LHCN-M2 (cell line): ENCODE data around the gene RAE1. TPM values are rescaled to one million over a fixed set of nuclear protein-coding genes. Genes with fewer than 3 reads are reported as not detected.

ENCODE experiments used
- DNase-seq: peaks from one replicate; pipeline ENCODE4 v3.0.0-alpha.2; 2012; ENCODE audit warnings: low read depth
- total RNA-seq: library from RNA; depleted of rRNA; stranded (reverse); fragments of >200 nt; gene quantifications from 2 replicates; pipeline ENCODE4 v1.2.3, GENCODE V29; 2014

Gene RAE1
- total RNA-seq, 1 experiment from 2014 or later = 41.2 TPM

GRCh38 chr20:57372157-57372556 is 21.1 kb downstream of the RAE1 start:
- DNase-seq = no peak

DNA sequence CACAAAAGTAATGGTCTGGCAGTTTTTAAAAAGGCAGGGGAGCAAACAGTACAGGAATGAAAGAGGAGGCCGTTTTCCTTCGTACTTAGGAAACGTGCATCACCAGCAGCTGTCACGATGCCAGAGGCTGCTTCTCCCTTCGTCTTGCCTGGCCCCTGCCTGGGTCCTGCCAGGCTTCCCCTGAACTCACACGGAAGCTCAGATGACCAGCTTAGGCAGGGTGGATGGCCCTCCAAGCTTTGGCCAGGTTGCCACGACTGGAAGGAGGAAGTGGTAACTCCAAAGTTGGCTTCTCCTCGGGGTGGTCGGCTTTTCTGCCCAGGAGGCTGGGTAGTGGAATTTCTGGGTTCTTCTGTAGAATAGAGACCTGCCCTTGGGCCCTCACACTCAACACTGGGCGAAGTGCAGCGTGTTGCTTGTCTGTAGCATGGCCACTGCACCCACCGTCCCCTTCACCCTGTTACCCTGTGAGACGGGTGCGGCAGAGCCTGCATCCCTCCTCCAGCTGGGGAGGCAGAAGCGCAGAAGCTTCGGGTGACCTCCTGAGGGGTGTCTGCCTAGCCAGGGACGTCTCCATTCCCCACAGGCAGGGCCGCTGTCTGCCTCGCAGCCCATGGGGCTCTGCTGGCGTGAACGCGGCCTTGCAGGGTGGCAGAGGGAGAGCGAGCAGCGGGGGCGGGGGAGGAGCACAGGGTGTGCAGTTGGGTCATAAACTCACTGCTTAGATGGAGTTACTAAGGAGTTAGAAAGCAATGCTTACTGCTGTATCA is 21.7 kb downstream of the RAE1 start:
- no peak for DNase-seq

- DNase-seq = no peak
Observed at GRCh38 chr20:57374343-57374930, 23.4 kb downstream of the RAE1 start.

DNA sequence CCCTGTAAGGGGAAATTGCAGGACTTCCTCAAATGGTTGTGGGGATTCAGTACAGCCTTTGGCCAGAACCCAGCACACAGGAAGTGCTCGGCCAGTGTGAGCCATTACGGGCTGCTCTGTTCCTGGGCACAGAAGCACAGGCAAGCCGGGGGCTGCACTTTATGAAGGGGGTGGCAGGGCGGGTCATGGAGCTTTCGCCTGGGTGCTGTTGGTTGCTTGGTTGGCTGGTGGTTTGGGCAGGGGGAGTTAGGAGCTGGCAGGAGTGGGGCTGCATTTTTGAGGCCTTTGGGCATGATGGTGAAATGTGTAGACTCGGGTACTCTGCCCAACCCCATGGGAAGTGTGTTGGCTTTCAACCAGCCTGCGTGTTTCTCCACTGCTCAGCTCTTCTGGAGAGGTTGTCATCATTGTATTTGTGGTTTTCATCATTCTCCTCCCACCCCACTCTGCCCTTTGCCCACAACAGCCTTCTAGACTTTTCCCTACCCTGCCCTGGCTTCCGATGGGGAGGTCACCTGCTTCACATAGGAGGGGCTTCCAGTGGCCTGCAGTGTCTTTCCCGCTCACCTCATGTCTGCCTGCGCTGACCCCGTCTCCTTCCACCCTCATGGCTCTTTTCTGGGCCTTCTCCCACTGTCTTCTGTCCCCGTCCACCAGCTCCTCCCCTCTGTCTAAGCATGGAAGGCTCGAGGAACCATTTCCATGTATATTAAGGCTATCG is 24.0 kb downstream of the RAE1 start:
- DNase-seq = no peak

DNA sequence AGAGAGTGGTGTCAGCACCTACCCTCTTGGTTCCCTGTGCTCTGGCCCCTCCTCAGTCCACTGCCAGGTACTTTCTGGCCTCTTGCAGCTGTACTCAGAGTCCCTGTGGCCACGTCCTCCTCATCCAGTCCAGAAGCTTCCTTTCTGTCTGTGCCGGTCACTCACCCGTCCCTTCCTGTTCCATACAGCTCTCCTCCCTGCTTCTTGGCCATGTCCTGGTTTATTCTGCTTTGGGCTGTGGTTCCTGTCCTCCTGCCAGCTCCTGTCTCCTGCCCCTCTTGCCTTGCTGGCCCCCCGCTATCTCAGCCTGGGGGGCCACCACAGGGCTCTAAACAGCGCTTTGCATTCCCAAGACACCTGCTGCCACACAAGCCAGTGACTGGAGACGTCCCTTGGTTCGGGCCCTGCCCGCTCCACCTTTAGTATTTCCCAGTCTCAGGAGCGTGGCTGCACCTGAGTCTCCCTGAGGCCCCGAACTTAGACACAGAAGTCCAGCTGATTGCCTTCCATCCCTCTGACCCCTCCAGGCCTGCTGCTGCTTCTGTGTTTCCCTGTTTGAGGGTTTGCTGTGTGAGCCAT is 24.7 kb downstream of the RAE1 start:
- DNase-seq = no peak

DNA sequence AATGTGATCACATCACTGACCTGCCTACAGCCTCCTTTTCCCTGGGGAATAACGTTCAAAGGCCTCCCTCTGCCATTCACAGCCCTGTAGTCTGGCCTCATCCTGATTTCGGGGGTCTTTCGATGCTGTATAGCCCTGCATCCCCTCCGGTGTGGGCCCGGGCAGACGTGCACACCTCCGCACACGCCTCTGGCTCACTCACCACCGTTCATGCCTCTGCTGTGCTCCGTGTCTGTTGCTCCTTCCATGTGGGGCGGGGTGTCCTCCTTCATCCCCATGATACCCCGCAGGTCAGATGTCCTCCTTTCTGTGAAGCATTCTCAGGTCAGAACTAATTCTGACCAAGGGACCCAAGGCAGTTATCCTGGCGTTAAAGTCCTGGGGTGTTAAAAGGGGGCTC is 26.3 kb downstream of the RAE1 start:
- DNase-seq = no peak

DNA sequence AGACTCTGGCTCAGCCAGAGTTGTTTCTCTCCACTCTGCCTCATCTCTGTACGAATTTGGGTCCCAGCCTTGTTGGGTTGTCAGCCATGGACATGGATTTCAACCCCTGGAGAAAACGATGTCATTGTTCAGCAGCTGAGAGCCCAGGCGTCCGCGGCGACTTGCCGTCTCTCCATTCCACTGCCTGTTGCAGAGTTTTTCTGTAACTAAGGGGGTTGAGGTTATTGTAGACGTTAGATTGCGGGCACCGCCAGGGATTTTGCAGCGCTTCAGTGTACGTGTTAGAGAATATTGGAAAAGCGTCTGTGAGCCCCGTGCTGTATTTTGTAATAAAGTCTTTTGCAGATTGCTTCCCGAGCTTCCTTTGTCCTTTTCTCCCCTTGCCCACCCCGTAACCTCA is 27.1 kb downstream of the RAE1 start:
- no peak for DNase-seq

GRCh38 chr20:57378646-57379262 is 27.7 kb downstream of the RAE1 start:
- DNase-seq = no peak

- DNase-seq = no peak
Observed at GRCh38 chr20:57379263-57379647, 28.2 kb downstream of the RAE1 start.

DNA sequence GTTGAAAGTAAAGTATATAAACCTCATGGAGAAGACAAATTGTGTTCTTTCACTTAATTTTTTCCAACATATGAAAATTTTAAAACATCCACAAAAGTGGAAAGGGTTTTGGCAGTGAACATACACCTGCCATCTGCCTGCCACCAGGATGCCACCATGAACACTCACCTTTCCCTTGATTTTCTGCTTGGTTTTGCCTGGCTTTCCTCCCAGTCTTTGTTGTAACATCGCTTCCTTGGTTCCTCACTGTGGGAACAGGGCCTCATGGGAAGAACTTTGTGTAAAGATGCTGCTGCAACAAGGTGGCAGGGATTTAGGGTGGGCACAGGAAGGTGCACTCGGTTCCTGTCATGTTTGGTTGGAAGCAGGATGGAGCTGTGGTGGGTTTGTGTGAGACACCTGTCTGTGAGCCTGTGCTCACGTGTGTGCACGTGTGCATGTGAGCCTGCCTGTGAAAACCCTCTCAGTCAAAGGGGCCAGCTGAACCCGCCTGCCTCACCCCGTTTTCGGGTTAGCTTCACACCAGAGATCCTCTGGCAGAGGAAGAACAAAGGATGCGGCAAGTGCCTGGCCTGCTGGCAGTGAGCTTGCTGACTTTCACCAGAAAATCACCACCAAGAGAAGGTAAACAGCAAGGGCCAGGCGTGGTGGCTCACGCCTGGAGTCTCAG is 29.2 kb downstream of the RAE1 start:
- no peak for DNase-seq

GRCh38 chr20:57381596-57382503 is 30.8 kb downstream of the RAE1 start:
- peak; percentile 57 for DNase-seq

- no peak for DNase-seq
Observed at GRCh38 chr20:57382516-57382915, 31.5 kb downstream of the RAE1 start.

DNA sequence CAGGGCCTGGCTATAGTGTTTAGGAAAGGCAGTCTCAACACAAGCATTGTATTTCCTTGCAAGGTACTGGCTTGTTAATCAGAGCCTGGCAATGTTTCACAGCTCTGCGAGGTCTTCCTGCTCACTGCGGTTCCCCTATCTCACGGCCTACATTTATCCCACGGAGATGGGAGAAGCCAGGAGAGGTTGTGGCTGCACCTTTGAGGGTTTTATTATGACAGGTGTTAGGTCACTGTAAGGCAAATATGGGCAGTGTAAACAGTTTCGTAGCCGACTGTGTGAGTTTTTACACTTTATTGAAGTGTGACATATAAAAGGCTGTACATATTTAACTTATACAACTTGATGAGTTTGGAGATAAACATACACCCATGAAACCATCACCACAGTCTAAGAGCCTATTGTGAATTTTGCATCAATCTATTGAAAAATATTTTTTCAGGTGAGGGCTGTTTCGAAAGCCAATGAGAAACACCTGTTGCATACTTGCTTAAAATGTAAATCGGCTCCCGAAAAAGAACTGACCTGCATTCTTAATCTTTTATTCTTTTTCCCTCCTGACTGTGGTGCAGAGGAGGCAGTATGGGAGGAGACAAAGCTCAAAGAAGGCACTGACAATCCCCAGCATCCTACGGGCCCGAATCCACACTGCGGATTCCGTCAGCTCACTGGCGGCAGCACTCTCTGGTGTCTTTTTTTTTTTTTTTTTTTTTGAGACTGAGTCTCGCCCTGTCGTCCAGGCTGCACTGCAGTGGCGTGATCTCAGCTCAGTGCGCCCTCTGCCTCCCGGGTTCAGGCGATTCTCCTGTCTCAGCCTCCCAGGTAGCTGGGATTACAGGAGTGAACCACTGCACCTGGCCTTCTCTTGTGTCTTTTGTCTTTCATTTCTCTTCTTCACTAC is 32.6 kb downstream of the RAE1 start:
- no peak for DNase-seq

DNA sequence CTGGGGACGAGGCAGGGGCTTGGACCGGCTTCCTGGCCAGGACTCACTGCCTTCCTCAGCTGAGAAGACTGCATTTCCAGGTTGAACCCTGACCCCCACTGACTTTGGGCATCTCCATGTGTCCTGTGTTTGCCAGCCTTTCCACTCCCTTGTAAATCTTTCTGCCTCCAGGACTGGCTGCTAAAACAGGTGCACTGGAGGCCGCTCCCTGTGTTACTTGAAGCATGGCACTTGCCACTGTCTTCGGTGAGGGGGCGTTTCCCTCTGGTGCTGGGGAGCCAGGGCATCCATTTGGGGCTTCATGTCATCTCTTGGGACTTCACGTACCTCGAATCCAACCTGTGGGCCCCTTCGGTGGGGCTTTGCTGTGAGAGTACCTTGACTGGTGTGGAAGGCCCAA is 33.4 kb downstream of the RAE1 start:
- DNase-seq = no peak

DNA sequence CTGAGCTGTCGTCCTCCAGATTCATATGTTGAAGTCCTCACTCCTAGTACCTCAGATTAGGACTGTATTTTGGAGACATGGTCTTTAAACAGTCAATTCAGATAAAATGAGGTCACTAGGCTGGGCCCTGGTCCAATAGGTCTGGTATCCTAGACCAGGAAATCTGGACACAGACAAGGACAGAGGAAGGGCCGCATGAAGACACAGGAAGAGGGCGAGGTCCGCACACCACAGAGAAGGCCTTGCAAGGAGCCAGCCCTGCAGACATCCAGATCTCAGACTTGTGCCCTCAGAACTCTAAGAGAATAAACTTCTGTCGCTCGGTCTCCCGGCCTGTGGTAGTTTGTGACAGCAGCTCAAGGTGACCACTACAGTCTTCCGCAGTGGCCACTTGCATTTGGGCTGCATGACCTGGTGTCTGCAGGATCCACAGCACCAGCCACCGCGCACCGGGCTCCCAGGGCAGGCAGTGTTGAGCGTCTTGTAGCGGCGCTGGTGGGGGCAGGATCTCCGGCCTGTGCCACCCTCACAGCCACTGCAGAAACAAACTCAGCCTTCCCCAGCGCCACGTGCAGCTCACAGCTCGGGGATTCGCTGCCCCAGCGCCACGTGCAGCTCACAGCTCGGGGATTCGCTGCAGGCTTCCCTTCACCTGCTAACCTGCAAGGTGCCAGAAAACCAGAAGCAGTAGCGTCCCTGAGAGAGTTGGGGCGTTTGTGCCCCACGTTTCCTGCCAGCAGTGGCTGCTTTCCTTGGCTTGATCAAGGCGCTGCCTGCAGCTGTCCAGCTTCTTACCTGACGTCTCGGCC is 34.1 kb downstream of the RAE1 start:
- DNase-seq = no peak

GRCh38 chr20:57385940-57386339 is 34.9 kb downstream of the RAE1 start:
- no peak for DNase-seq

GRCh38 chr20:57386762-57387161 is 35.7 kb downstream of the RAE1 start:
- DNase-seq = no peak

GRCh38 chr20:57387463-57387862 is 36.4 kb downstream of the RAE1 start:
- DNase-seq = no peak
